GM19452 (cell line): ENCODE data around the gene NUDT8.
"Not testable (repeated sequence)": the region's sequence is repeated elsewhere in the genome, so short reads cannot be mapped to it uniquely, and the experiment has no call there.

Experiments
- ATAC-seq: cut with Tn5 transposase; IDR thresholded peaks from one replicate; pipeline ENCODE4 v1.9.1; 2021; ENCODE audit not compliant: unreplicated experiment

The NUDT8 gene

DNA sequence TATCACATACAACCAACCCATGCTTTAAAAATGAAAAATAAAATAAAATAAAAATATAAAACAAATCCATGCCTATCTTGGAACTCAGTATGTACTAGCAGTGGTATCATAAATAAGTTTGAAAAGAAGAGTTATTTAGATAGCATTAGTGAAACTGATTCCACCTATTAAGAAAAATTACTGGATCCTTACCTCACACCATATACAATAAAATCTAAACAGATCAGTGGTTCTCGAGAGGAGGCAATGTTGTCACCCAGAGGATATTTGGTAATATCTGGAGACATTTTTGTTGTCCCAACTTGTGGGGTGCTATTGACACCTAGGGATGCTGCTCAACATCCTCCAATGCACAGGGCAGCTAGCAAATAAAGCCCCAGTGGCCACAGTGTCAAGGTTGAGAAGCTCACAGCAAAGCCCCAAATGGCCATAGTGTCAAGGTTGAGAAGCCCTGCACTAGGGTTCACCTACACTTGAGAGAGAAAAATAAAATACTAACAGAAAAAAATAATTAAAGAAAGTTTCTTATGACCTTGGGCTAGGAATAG, 32.9 kb downstream of the NUDT8 start:
- ATAC-seq, result no peak

DNA sequence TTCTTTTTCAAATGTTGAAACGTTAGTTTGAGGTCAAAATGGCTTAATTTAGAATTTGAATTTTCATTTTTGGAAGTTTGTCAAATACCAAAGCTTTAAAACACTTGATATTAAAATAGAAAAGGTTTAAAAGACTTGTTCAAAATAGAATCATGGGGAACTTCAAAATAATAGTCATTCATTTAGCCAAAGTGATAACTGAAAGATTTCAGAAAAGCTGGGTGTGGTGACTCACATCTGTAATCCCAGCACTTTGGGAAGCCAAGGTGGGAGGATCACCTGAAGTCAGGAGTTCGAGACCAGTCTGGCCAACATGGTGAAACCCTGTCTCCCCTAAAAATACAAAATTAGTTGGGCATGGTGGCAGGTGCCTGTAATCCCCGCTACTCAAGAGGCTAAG, 35.3 kb downstream of the NUDT8 start:
- no peak for ATAC-seq

DNA sequence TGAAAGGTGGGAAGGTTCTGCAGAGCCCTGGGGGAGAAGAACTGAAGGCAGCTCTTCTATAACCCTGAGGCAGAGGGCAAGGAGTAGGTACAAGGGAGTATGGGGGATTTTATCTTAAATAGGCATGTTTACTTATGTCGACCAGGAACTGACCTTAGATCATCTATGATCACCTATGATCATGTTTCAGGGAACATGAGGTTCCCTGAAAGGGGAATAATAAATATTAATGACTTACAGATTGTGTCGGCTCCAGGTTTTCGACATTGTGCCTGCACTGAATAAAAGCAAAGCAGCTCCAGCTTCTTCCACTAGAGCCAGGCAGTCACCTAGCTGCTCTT, 36.2 kb downstream of the NUDT8 start:
- ATAC-seq, result no peak

DNA sequence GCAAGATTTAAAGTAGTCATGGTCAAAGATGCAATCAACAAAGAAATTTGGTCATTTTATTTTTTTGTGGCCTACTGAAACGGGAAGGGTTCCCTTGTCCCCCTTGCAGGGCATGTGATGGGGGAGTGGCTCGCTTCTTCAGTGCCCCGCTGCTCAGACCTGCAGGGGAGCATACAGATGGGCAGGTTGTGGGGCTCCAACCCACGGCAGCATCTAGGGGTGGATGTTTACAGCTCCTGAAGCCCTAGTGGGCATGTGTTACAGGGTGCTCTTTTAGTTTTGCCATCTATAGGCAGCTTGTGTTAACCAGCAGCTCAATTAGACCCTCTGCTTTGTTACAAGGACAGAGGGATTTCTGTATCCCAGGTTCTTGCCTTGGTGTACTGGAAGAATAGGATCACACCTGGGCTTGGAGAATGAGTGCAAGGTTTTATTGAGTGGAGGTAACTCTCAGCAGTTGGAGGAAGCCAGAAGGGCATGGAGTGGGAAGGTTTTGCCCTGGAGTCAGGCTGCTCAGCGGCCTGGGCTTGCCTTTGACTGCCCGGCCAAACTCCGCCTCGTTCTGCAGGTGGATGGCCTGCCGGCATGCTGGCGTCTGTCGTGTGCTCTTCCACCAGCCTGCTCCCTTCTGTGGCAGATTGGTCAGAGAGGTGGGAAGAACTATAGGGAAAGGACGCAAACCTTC, 36.7 kb downstream of the NUDT8 start:
- no peak for ATAC-seq

DNA sequence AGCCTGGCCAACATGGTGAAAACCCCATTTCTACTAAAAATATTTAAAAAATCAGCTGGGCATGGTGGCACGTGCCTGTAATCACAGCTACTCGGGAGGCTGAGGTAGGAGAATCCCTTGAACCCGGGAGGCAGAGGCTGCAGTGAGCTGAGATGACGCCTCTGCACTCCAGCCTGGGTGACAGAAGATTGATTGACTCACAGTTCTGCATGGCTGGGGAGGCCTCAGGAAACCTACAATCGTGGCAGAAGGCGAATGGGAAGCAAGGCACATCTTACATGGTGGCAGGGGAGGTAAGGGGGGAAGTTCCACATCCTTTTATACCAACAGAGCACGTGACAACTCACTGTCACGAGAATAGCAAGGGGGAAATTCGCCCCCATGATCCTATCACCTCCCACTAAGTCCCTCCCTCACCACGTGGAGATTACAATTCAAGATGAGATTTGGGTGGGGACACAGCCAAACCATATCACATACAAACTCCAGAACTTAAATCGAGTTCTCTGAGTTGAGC, 40.8 kb downstream of the NUDT8 start:
- not testable (repeated sequence) for ATAC-seq

DNA sequence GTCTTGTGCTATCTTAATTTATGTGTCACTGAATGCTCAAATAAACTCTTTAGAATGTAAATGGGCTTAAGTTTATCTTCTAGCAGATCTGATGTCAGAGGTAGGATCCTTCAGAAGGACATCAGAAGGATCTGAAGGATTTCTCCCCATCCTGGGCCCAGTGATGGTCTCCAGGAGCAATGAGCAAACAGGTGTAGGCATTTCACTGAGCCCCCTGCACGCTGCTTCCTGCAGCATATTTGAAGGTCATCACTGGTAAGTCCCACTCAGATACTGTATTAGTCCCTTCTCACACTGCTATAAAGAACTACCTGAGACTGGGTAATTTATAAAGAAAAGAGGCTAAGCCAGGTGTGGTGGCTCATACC, 41.6 kb downstream of the NUDT8 start:
- ATAC-seq, result peak; percentile 27

DNA sequence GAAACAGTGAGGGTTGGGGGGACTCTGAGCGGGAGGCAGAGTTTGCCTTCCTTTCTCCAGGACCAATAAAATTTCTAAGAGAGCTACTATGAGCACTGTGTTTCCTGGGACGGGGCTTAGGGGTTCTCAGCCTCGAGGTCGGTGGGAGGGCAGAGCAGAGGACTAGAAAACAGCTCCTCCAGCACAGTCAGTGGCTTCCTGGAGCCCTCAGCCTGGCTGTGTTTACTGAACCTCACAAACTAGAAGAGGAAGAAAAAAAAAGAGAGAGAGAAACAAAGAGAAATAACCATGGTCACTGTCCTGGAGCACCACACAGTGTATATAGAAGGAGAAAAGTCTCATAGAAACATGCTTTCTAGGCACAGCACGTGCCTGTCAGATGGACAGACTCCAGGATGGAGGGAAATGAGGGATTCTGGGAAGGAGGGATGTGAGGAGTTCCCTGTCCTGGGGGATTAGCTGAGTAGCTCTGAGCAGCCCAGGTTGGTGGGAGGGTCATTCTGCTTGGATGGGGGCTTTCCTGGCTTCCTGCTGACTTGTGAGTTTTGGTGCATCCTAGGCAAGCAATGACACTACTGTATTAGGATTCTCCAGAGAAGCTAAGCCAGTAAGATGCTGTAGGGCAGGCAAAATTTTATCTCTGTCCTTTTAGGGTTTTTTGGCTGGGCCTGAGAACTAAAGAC, 43.0 kb downstream of the NUDT8 start:
- ATAC-seq, result no peak

DNA sequence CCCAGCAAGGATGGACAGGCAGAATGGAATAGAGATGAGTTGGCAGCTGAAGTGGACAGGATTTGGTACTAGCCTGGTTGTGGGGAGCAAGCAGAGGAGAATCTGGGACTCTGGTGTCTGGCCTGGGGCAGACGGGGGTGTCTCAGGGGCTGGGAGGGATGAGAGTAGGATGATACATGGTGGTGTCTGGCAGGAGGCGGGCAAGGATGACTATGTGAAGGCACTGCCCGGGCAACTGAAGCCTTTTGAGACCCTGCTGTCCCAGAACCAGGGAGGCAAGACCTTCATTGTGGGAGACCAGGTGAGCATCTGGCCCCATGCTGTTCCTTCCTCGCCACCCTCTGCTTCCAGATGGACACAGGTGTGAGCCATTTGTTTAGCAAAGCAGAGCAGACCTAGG, 43.8 kb downstream of the NUDT8 start:
- no peak for ATAC-seq

DNA sequence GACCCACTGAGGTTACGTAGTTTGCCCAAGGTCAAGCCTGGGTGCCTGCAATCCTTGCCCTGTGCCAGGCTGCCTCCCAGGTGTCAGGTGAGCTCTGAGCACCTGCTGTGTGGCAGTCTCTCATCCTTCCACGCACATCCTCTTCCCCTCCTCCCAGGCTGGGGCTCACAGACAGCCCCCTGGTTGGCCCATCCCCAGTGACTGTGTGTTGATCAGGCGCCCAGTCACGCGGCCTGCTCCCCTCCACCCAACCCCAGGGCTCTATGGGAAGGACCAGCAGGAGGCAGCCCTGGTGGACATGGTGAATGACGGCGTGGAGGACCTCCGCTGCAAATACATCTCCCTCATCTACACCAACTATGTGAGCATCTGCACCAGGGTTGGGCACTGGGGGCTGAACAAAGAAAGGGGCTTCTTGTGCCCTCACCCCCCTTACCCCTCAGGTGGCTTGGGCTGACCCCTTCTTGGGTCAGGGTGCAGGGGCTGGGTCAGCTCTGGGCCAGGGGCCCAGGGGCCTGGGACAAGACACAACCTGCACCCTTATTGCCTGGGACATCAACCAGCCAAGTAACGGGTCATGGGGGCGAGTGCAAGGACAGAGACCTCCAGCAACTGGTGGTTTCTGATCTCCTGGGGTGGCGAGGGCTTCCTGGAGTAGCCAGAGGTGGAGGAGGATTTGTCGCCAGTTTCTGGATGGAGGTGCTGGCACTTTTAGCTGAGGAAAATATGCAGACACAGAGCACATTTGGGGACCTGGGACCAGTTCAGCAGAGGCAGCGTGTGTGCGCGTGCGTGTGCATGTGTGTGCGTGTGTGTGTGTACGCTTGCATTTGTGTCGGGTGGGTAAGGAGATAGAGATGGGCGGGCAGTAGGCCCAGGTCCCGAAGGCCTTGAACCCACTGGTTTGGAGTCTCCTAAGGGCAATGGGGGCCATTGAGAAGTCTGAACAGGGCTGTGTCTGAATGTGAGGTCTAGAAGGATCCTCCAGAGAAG, 44.6 kb downstream of the NUDT8 start:
- no peak for ATAC-seq

DNA sequence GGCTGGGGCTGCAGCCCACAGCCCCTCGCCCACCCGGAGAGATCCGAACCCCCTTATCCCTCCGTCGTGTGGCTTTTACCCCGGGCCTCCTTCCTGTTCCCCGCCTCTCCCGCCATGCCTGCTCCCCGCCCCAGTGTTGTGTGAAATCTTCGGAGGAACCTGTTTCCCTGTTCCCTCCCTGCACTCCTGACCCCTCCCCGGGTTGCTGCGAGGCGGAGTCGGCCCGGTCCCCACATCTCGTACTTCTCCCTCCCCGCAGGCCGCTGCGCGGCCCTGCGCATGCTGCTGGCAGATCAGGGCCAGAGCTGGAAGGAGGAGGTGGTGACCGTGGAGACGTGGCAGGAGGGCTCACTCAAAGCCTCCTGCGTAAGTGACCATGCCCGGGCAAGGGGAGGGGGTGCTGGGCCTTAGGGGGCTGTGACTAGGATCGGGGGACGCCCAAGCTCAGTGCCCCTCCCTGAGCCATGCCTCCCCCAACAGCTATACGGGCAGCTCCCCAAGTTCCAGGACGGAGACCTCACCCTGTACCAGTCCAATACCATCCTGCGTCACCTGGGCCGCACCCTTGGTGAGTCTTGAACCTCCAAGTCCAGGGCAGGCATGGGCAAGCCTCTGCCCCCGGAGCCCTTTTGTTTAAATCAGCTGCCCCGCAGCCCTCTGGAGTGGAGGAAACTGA, 45.4 kb downstream of the NUDT8 start:
- ATAC-seq, result peak; percentile 1

DNA sequence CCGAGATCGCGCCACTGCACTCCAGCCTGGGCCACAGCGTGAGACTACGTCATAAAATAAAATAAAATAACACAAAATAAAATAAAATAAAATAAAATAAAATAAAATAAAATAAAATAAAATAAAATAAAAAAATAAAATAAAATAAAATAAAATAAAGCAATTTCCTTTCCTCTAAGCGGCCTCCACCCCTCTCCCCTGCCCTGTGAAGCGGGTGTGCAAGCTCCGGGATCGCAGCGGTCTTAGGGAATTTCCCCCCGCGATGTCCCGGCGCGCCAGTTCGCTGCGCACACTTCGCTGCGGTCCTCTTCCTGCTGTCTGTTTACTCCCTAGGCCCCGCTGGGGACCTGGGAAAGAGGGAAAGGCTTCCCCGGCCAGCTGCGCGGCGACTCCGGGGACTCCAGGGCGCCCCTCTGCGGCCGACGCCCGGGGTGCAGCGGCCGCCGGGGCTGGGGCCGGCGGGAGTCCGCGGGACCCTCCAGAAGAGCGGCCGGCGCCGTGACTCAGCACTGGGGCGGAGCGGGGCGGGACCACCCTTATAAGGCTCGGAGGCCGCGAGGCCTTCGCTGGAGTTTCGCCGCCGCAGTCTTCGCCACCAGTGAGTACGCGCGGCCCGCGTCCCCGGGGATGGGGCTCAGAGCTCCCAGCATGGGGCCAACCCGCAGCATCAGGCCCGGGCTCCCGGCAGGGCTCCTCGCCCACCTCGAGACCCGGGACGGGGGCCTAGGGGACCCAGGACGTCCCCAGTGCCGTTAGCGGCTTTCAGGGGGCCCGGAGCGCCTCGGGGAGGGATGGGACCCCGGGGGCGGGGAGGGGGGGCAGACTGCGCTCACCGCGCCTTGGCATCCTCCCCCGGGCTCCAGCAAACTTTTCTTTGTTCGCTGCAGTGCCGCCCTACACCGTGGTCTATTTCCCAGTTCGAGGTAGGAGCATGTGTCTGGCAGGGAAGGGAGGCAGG, 46.2 kb downstream of the NUDT8 start, which contains the start of gene GSTP1:
Gene GSTP1, plus strand, starts transcription at position 566 of the 958 bp plus-strand sequence. Its CDS starts 32 bp downstream, at position 598.
- peak; percentile 55 for ATAC-seq

DNA sequence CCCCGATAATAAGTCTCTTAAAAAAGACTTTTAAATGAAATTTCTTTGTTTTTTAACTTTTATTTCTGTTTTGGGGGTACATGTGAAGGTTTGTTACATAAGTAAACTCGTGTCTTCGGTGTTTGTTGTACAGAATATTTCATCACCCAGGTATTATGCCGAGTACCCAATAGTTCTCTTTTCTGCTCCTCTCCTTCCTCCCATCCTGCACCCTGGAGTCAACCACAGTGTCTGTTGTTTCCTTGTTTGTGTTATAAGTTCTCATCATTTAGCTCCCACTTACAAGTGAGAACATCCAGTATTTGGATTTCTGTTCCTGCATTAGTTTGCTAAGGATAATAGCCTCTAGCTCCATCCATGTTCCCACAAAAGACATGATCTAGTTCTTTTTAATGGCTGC, 47.7 kb downstream of the NUDT8 start:
- no peak for ATAC-seq

DNA sequence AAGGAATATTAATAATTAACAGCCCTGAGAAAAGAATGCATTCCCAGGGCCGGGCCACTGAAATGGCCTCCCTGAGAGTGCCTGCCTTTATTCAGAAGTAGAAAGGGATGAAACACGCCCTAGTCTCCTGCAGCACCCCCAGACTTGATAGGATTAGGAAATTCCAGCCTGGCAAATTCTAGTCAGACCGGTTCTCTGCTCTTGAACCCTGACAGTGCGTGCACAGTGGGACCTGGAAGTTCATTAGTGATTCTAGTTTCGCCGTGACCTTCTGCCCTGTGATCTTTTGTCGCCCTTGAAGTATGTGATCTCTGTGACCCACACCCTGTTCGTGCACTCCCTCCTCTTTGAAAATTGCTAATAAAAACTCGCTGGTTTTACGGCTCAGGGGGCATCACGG, 48.3 kb downstream of the NUDT8 start:
- ATAC-seq, result no peak

DNA sequence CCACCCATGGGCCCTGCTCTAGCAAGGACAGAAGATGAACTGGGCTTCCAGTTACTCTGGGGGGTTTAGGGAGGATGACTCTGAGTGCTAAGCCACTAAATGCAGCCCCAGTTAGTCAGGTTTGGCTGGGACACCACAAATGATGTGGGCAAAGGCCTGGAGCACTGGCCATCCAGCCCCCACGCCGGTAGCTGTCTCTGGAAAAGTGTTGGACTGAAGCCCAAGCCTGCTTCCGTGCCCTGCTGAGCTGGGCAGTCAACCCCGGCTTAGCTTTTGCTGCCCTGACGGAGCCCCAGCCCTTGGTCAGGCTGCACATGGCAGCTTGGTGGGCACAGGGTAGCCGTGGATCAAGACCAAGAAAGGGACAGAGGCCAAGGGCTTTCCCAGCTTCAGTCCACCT, 51.8 kb downstream of the NUDT8 start:
- no peak for ATAC-seq
